OCI-LY1 (cell line): ENCODE results near the gene ZNF264.

Source experiments
- CTCF ChIP-seq: fragments of 200-600 bp; sonication (generic), shearing (Covaris generic); IDR thresholded peaks from 2 replicates; pipeline ENCODE4 v1.5.1; 2017; ENCODE audit warnings: mild to moderate bottlenecking, antibody characterized with exemption, low read length, moderate library complexity, mixed read lengths
- EZH2 ChIP-seq: fragments of 200-600 bp; sonication (generic), shearing (Covaris generic); IDR thresholded peaks from 2 replicates; pipeline ENCODE4 v1.8.0; 2017; ENCODE audit warnings: borderline replicate concordance, mixed run types, mild to moderate bottlenecking, antibody characterized with exemption, low read length, moderate library complexity, mixed read lengths

- TF ChIP-seq EZH2 (no peak), CTCF (no peak)
These were observed 25.5 kb upstream of the ZNF264 start for GRCh38 chr19:57165846-57166245.
